Astrocyte of the cerebellum (primary cell): ENCODE data around the gene TBX21.

Source experiments
- DNase-seq: peaks from one replicate; pipeline ENCODE4 v3.0.0-alpha.2; 2011; ENCODE audit warnings: low read depth
- H3K4me3 ChIP-seq: 2 replicates; pipeline ENCODE4 v1.5.1; 2011; ENCODE audit warnings: mild to moderate bottlenecking, low read depth, low read length, moderate library complexity
- CTCF ChIP-seq: IDR thresholded peaks from 2 replicates; pipeline ENCODE4 v1.5.1; 2012; ENCODE audit warnings: low read length, low read depth, moderate library complexity, mild to moderate bottlenecking; ENCODE audit errors: missing control alignments
- in situ Hi-C: cut with HindIII; loops from 2 replicates; pipeline ENCODE4 v1.10.0; 2017; ENCODE audit warnings: low sequenced_read_pairs

The TBX21 gene

GRCh38 chr17:47708864-47709541 is 24.0 kb upstream of the TBX21 start:
- in situ Hi-C loops, result no loop called here
- DNase-seq, result no peak
- H3K4me3 ChIP-seq, result no peak overlapping the region
- TF ChIP-seq CTCF, result no peak

- no peak for TF ChIP-seq CTCF
- DNase-seq, result no peak
- in situ Hi-C loops, result no loop called here
- no peak overlapping the region for H3K4me3 ChIP-seq
These were observed 23.4 kb upstream of the TBX21 start for GRCh38 chr17:47709594-47709993.

GRCh38 chr17:47711366-47712099 is 21.5 kb upstream of the TBX21 start:
- no peak for DNase-seq
- no peak overlapping the region for H3K4me3 ChIP-seq
- in situ Hi-C loops, result no loop called here
- TF ChIP-seq CTCF, result no peak

- no peak for DNase-seq
- no peak for TF ChIP-seq CTCF
- no peak overlapping the region for H3K4me3 ChIP-seq
- in situ Hi-C loops, result no loop called here
These were observed 20.6 kb upstream of the TBX21 start for GRCh38 chr17:47712330-47713023.

GRCh38 chr17:47713980-47714700 is 18.9 kb upstream of the TBX21 start:
- in situ Hi-C loops, result no loop called here
- TF ChIP-seq CTCF, result no peak
- H3K4me3 ChIP-seq, result no peak overlapping the region
- no peak for DNase-seq

GRCh38 chr17:47714773-47715396 is 18.2 kb upstream of the TBX21 start:
- no peak for TF ChIP-seq CTCF
- DNase-seq, result no peak
- in situ Hi-C loops, result no loop called here
- no peak overlapping the region for H3K4me3 ChIP-seq
